Medulla oblongata (tissue), 1 donor: ENCODE data around the gene SLC6A3.
"Not testable (repeated sequence)": the region's sequence is repeated elsewhere in the genome, so short reads cannot be mapped to it uniquely, and the experiment has no call there.

Source experiments
- DNase-seq: peaks from one replicate; pipeline ENCODE4 v3.0.0-alpha.2; 2015; ENCODE audit errors: extremely low spot score

SLC6A3 gene

GRCh38 chr5:1422522-1422921 lies 22.7 kb downstream of the SLC6A3 start:
- not testable (repeated sequence) for DNase-seq

- DNase-seq, result no peak
Measured at GRCh38 chr5:1421521-1422341, 23.5 kb downstream of the SLC6A3 start.

- DNase-seq, result no peak
Measured at GRCh38 chr5:1420211-1421195, 24.7 kb downstream of the SLC6A3 start.

GRCh38 chr5:1419476-1420210 lies 25.6 kb downstream of the SLC6A3 start:
- DNase-seq, result no peak

- DNase-seq, result no peak
Measured at GRCh38 chr5:1418921-1419280, 26.3 kb downstream of the SLC6A3 start.

GRCh38 chr5:1418238-1418920 lies 26.9 kb downstream of the SLC6A3 start:
- DNase-seq, result no peak

- no peak for DNase-seq
Measured at GRCh38 chr5:1417586-1418225, 27.5 kb downstream of the SLC6A3 start.

- no peak for DNase-seq
Measured at GRCh38 chr5:1416856-1417469, 28.3 kb downstream of the SLC6A3 start.

GRCh38 chr5:1415626-1416360 lies 29.4 kb downstream of the SLC6A3 start:
- no peak for DNase-seq

- DNase-seq, result no peak
Measured at GRCh38 chr5:1415059-1415425, 30.2 kb downstream of the SLC6A3 start.

GRCh38 chr5:1414311-1415058 lies 30.8 kb downstream of the SLC6A3 start:
- no peak for DNase-seq

- DNase-seq, result no peak
Measured at GRCh38 chr5:1413611-1414241, 31.5 kb downstream of the SLC6A3 start.

GRCh38 chr5:1413211-1413610 lies 32.0 kb downstream of the SLC6A3 start:
- DNase-seq, result no peak

GRCh38 chr5:1412621-1413020 lies 32.6 kb downstream of the SLC6A3 start:
- no peak for DNase-seq

GRCh38 chr5:1412163-1412562 lies 33.1 kb downstream of the SLC6A3 start:
- DNase-seq, result no peak

GRCh38 chr5:1411099-1411498 lies 34.1 kb downstream of the SLC6A3 start:
- no peak for DNase-seq

- DNase-seq, result no peak
Measured at GRCh38 chr5:1410156-1411014, 34.9 kb downstream of the SLC6A3 start.
